Neural cell (in vitro differentiated cells): Measurements from ENCODE around the gene KRT14.

ENCODE experiments used
- CTCF ChIP-seq: fragments of 450-650 bp; IDR thresholded peaks from 2 replicates; pipeline ENCODE4 v1.5.1; 2014; ENCODE audit warnings: antibody characterized with exemption, mild to moderate bottlenecking, moderate library complexity; ENCODE audit not compliant: poor library complexity, severe bottlenecking
- EP300 ChIP-seq: fragments of 450-650 bp; conservative IDR thresholded peaks from 2 replicates; pipeline ENCODE4 v1.6.1; 2014; ENCODE audit warnings: antibody characterized with exemption, mild to moderate bottlenecking, moderate library complexity; ENCODE audit not compliant: poor library complexity, severe bottlenecking
- EZH2 ChIP-seq: fragments of 200-600, 300-800 bp; shearing (Covaris generic), sonication (generic); IDR thresholded peaks from 2 replicates; pipeline ENCODE4 v1.6.1; 2014; ENCODE audit warnings: antibody characterized with exemption, low read length, borderline replicate concordance, mild to moderate bottlenecking; ENCODE audit not compliant: insufficient read depth, poor library complexity, severe bottlenecking
- POLR2AphosphoS5 ChIP-seq: IDR thresholded peaks from 2 replicates; pipeline ENCODE4 v1.6.1; 2012
- RAD21 ChIP-seq: fragments of 450-650 bp; conservative IDR thresholded peaks from 2 replicates; pipeline ENCODE4 v1.6.1; 2014; ENCODE audit warnings: antibody characterized with exemption, mild to moderate bottlenecking, moderate library complexity
- REST ChIP-seq: IDR thresholded peaks from 2 replicates; pipeline ENCODE4 v1.6.1; 2012; ENCODE audit warnings: borderline replicate concordance
- SMC3 ChIP-seq: fragments of 450-650 bp; conservative IDR thresholded peaks from 2 replicates; pipeline ENCODE4 v1.6.1; 2014; ENCODE audit warnings: antibody characterized with exemption, mild to moderate bottlenecking, moderate library complexity; ENCODE audit not compliant: poor library complexity
- TAF1 ChIP-seq: IDR thresholded peaks from 2 replicates; pipeline ENCODE4 v1.6.1; 2012; ENCODE audit warnings: low read depth

- peak; percentile 92 for TF ChIP-seq CTCF
- no peak for TF ChIP-seq POLR2AphosphoS5
- peak; percentile 82 for TF ChIP-seq RAD21
- TF ChIP-seq REST: no peak
- no peak for TF ChIP-seq EZH2
- TF ChIP-seq TAF1: no peak
- TF ChIP-seq EP300: no peak
- peak; percentile 84 for TF ChIP-seq SMC3
Measured at GRCh38 chr17:41548844-41549595, 37.7 kb downstream of the KRT14 start.
